Measurements from ENCODE around the gene SGK1. TPM values are rescaled to one million over a fixed set of nuclear protein-coding genes. Genes with fewer than 3 reads are reported as not detected.
"Not testable (repeated sequence)": the region's sequence is repeated elsewhere in the genome, so short reads cannot be mapped to it uniquely, and the experiment has no call there.

SGK1 gene
- total RNA-seq, 1 experiment from 2014 or later: 7.8 TPM

DNA sequence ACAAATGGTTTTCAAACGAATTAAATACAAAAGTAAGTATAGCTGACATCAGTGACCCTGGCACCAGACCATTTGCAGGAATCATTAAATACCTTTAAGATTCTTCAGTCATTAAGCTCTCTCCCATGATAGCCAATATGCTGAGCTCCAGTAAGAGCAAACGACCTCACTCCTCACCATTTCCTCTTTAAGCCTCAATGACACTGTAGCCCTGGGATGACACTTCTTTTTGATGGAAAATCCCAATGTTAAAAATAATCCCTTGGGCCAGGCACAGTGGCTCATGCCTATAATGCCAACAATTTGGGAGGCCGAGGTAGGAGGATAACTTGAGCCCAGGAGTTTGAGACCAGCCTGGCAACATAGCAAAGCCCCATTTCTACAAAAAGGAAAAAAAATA, 3.3 kb upstream of the SGK1 start:
- no peak overlapping the region for H3K18ac ChIP-seq (ENCODE audit: insufficient read length, low read depth, low read length)
- no peak overlapping the region for H4K8ac ChIP-seq (replicated peaks; ENCODE audit: insufficient read length, low read depth, low read length)
- H2BK5ac ChIP-seq (ENCODE audit: insufficient read length, low read length): no peak overlapping the region
- H2BK20ac ChIP-seq (ENCODE audit: low read depth, low read length, poor library complexity, severe bottlenecking): no peak overlapping the region
- no peak overlapping the region for H2BK120ac ChIP-seq (ENCODE audit: low read depth, low read length, poor library complexity, severe bottlenecking)
- H3K23me2 ChIP-seq (ENCODE audit: insufficient read length, low read depth, low read length, poor library complexity, severe bottlenecking): peaks cover 10% of the 10 kb centered on the region
- WGBS (ENCODE audit: extremely low coverage, insufficient read length, low lambda C conversion rate): no CpG with 5 or more reads among the region's 3 CpGs
- H3K56ac ChIP-seq (ENCODE audit: insufficient read length, low read depth, low read length): no peak overlapping the region
- no peak overlapping the region for H3K4ac ChIP-seq (ENCODE audit: low read depth, low read length)
- no peak for DNase-seq
- H4K20me1 ChIP-seq (ENCODE audit: control insufficient read depth, insufficient read depth, insufficient read length): no peaks in the 10 kb centered on the region
- H3T11ph ChIP-seq (ENCODE audit: low read length): no peak overlapping the region
- no peak overlapping the region for H3K4me3 Mint-ChIP-seq
- no peaks in the 10 kb centered on the region for H3K9me3 ChIP-seq (ENCODE audit: control insufficient read depth, low read depth, low read length)
- no peak overlapping the region for H3K27ac Mint-ChIP-seq
- no peak overlapping the region for H2BK12ac ChIP-seq (ENCODE audit: insufficient read length, low read depth, low read length)
- H2BK15ac ChIP-seq (ENCODE audit: low read depth, low read length): no peak overlapping the region
- no peaks in the 10 kb centered on the region for H3K36me3 Mint-ChIP-seq (ENCODE audit: insufficient read depth in 1 of 3, low read depth in 3 of 3)
- H2AK5ac ChIP-seq (ENCODE audit: insufficient read length, low read length): no peak overlapping the region
- H3K27me3 Mint-ChIP-seq (ENCODE audit: low read depth): peaks cover 35% of the 10 kb centered on the region
- H3K14ac ChIP-seq (ENCODE audit: insufficient read depth, low read length): no peak overlapping the region
- H2AFZ ChIP-seq (ENCODE audit: low read length): no peak overlapping the region
- peaks cover 22 to 25% of the 10 kb centered on the region in 2 experiments for H3K4me1 Mint-ChIP-seq
- no peak overlapping the region for H3K27ac ChIP-seq (ENCODE audit: insufficient read length, low read depth, low read length)
- no peak overlapping the region for H3K23ac ChIP-seq (ENCODE audit: insufficient read length, low read depth, low read length)
- no peak overlapping the region for H3K9ac ChIP-seq (ENCODE audit: extremely low read depth, insufficient read length, low read length)
- no peaks in the 10 kb centered on the region for H3K79me2 ChIP-seq (ENCODE audit: insufficient read depth, low read length)
- H3K79me1 ChIP-seq (ENCODE audit: insufficient read depth, low read depth, low read length, poor library complexity, severe bottlenecking): no peaks in the 10 kb centered on the region
- H3K4me2 ChIP-seq (ENCODE audit: insufficient read depth, insufficient read length, low read length): no peak overlapping the region
- no peaks in the 10 kb centered on the region for H3K4me1 ChIP-seq (ENCODE audit: insufficient read depth, low read length)
- peaks cover 0 to 1% of the 10 kb centered on the region in 2 experiments; a peak in 1 of 5 replicates for H3K9me3 Mint-ChIP-seq
- H3K27me3 ChIP-seq (ENCODE audit: insufficient read depth, low read length): no peaks in the 10 kb centered on the region
- TF ChIP-seq, protein P1, sequence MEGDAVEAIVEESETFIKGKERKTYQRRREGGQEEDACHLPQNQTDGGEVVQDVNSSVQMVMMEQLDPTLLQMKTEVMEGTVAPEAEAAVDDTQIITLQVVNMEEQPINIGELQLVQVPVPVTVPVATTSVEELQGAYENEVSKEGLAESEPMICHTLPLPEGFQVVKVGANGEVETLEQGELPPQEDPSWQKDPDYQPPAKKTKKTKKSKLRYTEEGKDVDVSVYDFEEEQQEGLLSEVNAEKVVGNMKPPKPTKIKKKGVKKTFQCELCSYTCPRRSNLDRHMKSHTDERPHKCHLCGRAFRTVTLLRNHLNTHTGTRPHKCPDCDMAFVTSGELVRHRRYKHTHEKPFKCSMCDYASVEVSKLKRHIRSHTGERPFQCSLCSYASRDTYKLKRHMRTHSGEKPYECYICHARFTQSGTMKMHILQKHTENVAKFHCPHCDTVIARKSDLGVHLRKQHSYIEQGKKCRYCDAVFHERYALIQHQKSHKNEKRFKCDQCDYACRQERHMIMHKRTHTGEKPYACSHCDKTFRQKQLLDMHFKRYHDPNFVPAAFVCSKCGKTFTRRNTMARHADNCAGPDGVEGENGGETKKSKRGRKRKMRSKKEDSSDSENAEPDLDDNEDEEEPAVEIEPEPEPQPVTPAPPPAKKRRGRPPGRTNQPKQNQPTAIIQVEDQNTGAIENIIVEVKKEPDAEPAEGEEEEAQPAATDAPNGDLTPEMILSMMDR (conservative IDR thresholded peaks at IDR 0.05): no peak
- no peak overlapping the region for H4K91ac ChIP-seq (ENCODE audit: insufficient read length, low read depth, low read length)
- H4K5ac ChIP-seq (ENCODE audit: insufficient read length, low read depth, low read length): no peak overlapping the region

- H3K18ac ChIP-seq (ENCODE audit: insufficient read length, low read depth, low read length); H3T11ph ChIP-seq (ENCODE audit: low read length); H3K4me1 ChIP-seq (ENCODE audit: insufficient read depth, low read length); H2BK12ac ChIP-seq (ENCODE audit: insufficient read length, low read depth, low read length); H3K14ac ChIP-seq (ENCODE audit: insufficient read depth, low read length); H3K36me3 Mint-ChIP-seq (ENCODE audit: insufficient read depth in 1 of 3, low read depth in 3 of 3); H2AFZ ChIP-seq (ENCODE audit: low read length); H3K23me2 ChIP-seq (ENCODE audit: insufficient read length, low read depth, low read length, poor library complexity, severe bottlenecking); H3K27ac ChIP-seq (ENCODE audit: insufficient read length, low read depth, low read length); H2BK5ac ChIP-seq (ENCODE audit: insufficient read length, low read length); H2BK20ac ChIP-seq (ENCODE audit: low read depth, low read length, poor library complexity, severe bottlenecking); H3K27ac Mint-ChIP-seq; H2BK15ac ChIP-seq (ENCODE audit: low read depth, low read length); H3K79me1 ChIP-seq (ENCODE audit: insufficient read depth, low read depth, low read length, poor library complexity, severe bottlenecking); H3K27me3 ChIP-seq (ENCODE audit: insufficient read depth, low read length); H3K56ac ChIP-seq (ENCODE audit: insufficient read length, low read depth, low read length); DNase-seq; H4K20me1 ChIP-seq (ENCODE audit: control insufficient read depth, insufficient read depth, insufficient read length); H4K5ac ChIP-seq (ENCODE audit: insufficient read length, low read depth, low read length); H3K9me3 Mint-ChIP-seq; H2AK5ac ChIP-seq (ENCODE audit: insufficient read length, low read length); H3K4ac ChIP-seq (ENCODE audit: low read depth, low read length); H3K9ac ChIP-seq (ENCODE audit: extremely low read depth, insufficient read length, low read length); H3K9me3 ChIP-seq (ENCODE audit: control insufficient read depth, low read depth, low read length); H3K23ac ChIP-seq (ENCODE audit: insufficient read length, low read depth, low read length); H4K91ac ChIP-seq (ENCODE audit: insufficient read length, low read depth, low read length); H3K4me3 Mint-ChIP-seq; H3K79me2 ChIP-seq (ENCODE audit: insufficient read depth, low read length); H2BK120ac ChIP-seq (ENCODE audit: low read depth, low read length, poor library complexity, severe bottlenecking); H4K8ac ChIP-seq (replicated peaks; ENCODE audit: insufficient read length, low read depth, low read length); H3K4me2 ChIP-seq (ENCODE audit: insufficient read depth, insufficient read length, low read length): not testable (repeated sequence)
- WGBS (ENCODE audit: extremely low coverage, insufficient read length, low lambda C conversion rate): no CpG with 5 or more reads among the region's 2 CpGs
- peaks cover 40% of the 10 kb centered on the region for H3K27me3 Mint-ChIP-seq (ENCODE audit: low read depth)
- peaks cover 28 to 34% of the 10 kb centered on the region in 2 experiments for H3K4me1 Mint-ChIP-seq
Observed at GRCh38 chr6:134319686-134320085, 1.8 kb upstream of the SGK1 start.
